Measurements from ENCODE around the gene SCARB1. TPM values are rescaled to one million over a fixed set of nuclear protein-coding genes. Genes with fewer than 3 reads are reported as not detected.

The SCARB1 gene
- total RNA-seq, 1 experiment from 2014 or later: 359 TPM

- ATAC-seq: no peak
- Histone ChIP-seq H3K9me3 (ENCODE audit: control insufficient read depth, insufficient read depth, low read depth, low read length) (peaks cover 8% of the 10 kb centered on the region; the same call in 1 of the 2 replicates), H3K36me3 (ENCODE audit: control insufficient read depth, insufficient read depth, low read length) (no peaks in the 10 kb centered on the region), H3K4me3 (ENCODE audit: low read depth in 2 of 2, low read length in 2 of 2) (no peak overlapping the region), H3K4me1 (ENCODE audit: control insufficient read depth, insufficient read depth, low read length) (peaks cover 33% of the 10 kb centered on the region), H3K27me3 (ENCODE audit: control insufficient read depth, insufficient read depth, low read length) (no peaks in the 10 kb centered on the region), H3K27ac (ENCODE audit: low read length) (peak overlapping the region; percentile 74)
- POLR2A ChIA-PET: no interaction called here
- no peak for DNase-seq (ENCODE audit: low read depth, low spot score)
- no TSS peak for BruUV-seq (replicated peaks)
- intact Hi-C loops (cut with micrococcal nuclease; ENCODE audit: unreplicated experiment): no loop called here
- in situ Hi-C loops (cut with HindIII; ENCODE audit: low pct_unique_long_range_greater_than_20kb, low sequenced_read_pairs): no loop called here
- no peak for TF ChIP-seq REST (IDR thresholded peaks at IDR 0.05; ENCODE audit: insufficient read depth in 1 of 2, low read depth in 2 of 2, low read length in 1 of 2)
- TF ChIP-seq CTCF (IDR thresholded peaks at IDR 0.05): no peak
- no peak for TF ChIP-seq POLR2AphosphoS5 (IDR thresholded peaks at IDR 0.05; ENCODE audit: low read depth, low read length)
- TF ChIP-seq SIN3A (IDR thresholded peaks at IDR 0.05; ENCODE audit: borderline replicate concordance, insufficient read depth, low read depth, low read length): no peak
- no peak for TF ChIP-seq TCF7L2 (IDR thresholded peaks at IDR 0.05; ENCODE audit: low read depth, low read length)
- CTCF ChIA-PET: no interaction called here
These were observed 109.7 kb downstream of the SCARB1 start for GRCh38 chr12:124753993-124754392.

- intact Hi-C loops (cut with micrococcal nuclease; ENCODE audit: unreplicated experiment) (no loop called here), in situ Hi-C loops (cut with HindIII; ENCODE audit: low pct_unique_long_range_greater_than_20kb, low sequenced_read_pairs) (no loop called here)
- Histone ChIP-seq H3K27me3 (ENCODE audit: control insufficient read depth, insufficient read depth, low read length) (no peaks in the 10 kb centered on the region), H3K4me1 (ENCODE audit: control insufficient read depth, insufficient read depth, low read length) (peaks cover 39% of the 10 kb centered on the region), H3K36me3 (ENCODE audit: control insufficient read depth, insufficient read depth, low read length) (no peaks in the 10 kb centered on the region), H3K4me3 (ENCODE audit: low read depth in 2 of 2, low read length in 2 of 2) (no peak overlapping the region), H3K9me3 (ENCODE audit: control insufficient read depth, insufficient read depth, low read depth, low read length) (peaks cover 8% of the 10 kb centered on the region; the same call in 1 of the 2 replicates), H3K27ac (ENCODE audit: low read length) (peak overlapping the region; percentile 74; the same call in 1 of the 2 replicates)
- ChIA-PET CTCF (no interaction called here), POLR2A (no interaction called here)
- BruUV-seq (replicated peaks): no TSS peak
- DNase-seq (ENCODE audit: low read depth, low spot score): no peak
- TF ChIP-seq REST (IDR thresholded peaks at IDR 0.05; ENCODE audit: insufficient read depth in 1 of 2, low read depth in 2 of 2, low read length in 1 of 2): no peak
- TF ChIP-seq CTCF (IDR thresholded peaks at IDR 0.05): no peak
- TF ChIP-seq TCF7L2 (IDR thresholded peaks at IDR 0.05; ENCODE audit: low read depth, low read length): no peak
- no peak for TF ChIP-seq SIN3A (IDR thresholded peaks at IDR 0.05; ENCODE audit: borderline replicate concordance, insufficient read depth, low read depth, low read length)
- TF ChIP-seq POLR2AphosphoS5 (IDR thresholded peaks at IDR 0.05; ENCODE audit: low read depth, low read length): no peak
- no peak for ATAC-seq
These were observed 110.5 kb downstream of the SCARB1 start for GRCh38 chr12:124753228-124753591.

All from Panc1 (cell line).